GM23338 (cell line): ENCODE results near the gene WDR11. TPM values are rescaled to one million over a fixed set of nuclear protein-coding genes. Genes with fewer than 3 reads are reported as not detected.

Experiments used
- ATAC-seq: fragments of 200-7000 bp; cut with Tn5 transposase; 3 replicates; pipeline ENCODE4 v1.9.1; 2020
- DNase-seq: peaks from one replicate; pipeline ENCODE4 v3.0.0-alpha.2; 2015; ENCODE audit warnings: low spot score
- H2AFZ ChIP-seq: fragments of 200-600 bp; sonication (generic); 2 replicates; pipeline ENCODE4 v1.8.0; 2016; ENCODE audit warnings: antibody characterized with exemption, mild to moderate bottlenecking, moderate library complexity
- H3F3A ChIP-seq: fragments of 200-600 bp; sonication (generic); replicated peaks from 2 replicates; pipeline ENCODE4 v1.8.0; 2017; ENCODE audit warnings: antibody characterized with exemption, mixed run types, low read depth
- H3K27ac ChIP-seq: fragments of 200-600 bp; sonication (generic); 2 replicates; pipeline ENCODE4 v1.6.1; 2016; ENCODE audit warnings: low read depth
- H3K27me3 ChIP-seq: fragments of 200-600 bp; sonication (generic); 2 replicates; pipeline ENCODE4 v1.8.0; 2016; ENCODE audit warnings: mild to moderate bottlenecking, mixed run types, moderate library complexity; ENCODE audit not compliant: insufficient read depth
- H3K36me3 ChIP-seq: fragments of 200-600 bp; sonication (generic); 2 replicates; pipeline ENCODE4 v1.8.0; 2016; ENCODE audit warnings: mild to moderate bottlenecking; ENCODE audit not compliant: insufficient read depth
- H3K4me1 ChIP-seq: fragments of 200-600 bp; sonication (generic); 2 replicates; pipeline ENCODE4 v1.8.0; 2016; ENCODE audit warnings: mild to moderate bottlenecking, moderate library complexity; ENCODE audit not compliant: insufficient read depth
- H3K4me2 ChIP-seq: fragments of 200-600 bp; sonication (generic); 2 replicates; pipeline ENCODE4 v1.7.1; 2017; ENCODE audit warnings: mixed run types
- H3K4me3 ChIP-seq: fragments of 200-600 bp; sonication (generic); 2 replicates; pipeline ENCODE4 v1.6.1; 2016; ENCODE audit warnings: mixed run types
- H3K79me2 ChIP-seq: fragments of 200-600 bp; sonication (generic); replicated peaks from 2 replicates; pipeline ENCODE4 v1.8.0; 2017; ENCODE audit warnings: mild to moderate bottlenecking; ENCODE audit not compliant: insufficient read depth
- H3K9me2 ChIP-seq: fragments of 200-600 bp; sonication (generic); 2 replicates; pipeline ENCODE4 v1.8.0; 2017; ENCODE audit not compliant: insufficient read depth
- H4K20me1 ChIP-seq: fragments of 200-600 bp; sonication (generic); replicated peaks from 2 replicates; pipeline ENCODE4 v1.8.0; 2017; ENCODE audit warnings: mild to moderate bottlenecking; ENCODE audit not compliant: insufficient read depth
- H3K27ac Mint-ChIP-seq: 2 replicates; pipeline ENCODE4 v1.8.0; 2020; ENCODE audit warnings: inconsistent platforms, mild to moderate bottlenecking, moderate library complexity, mixed read lengths
- H3K27me3 Mint-ChIP-seq: 3 replicates; pipeline ENCODE4 v1.8.0; 2022; ENCODE audit warnings: low read depth, mild to moderate bottlenecking, moderate library complexity, mixed read lengths, inconsistent platforms; ENCODE audit not compliant: insufficient read depth, poor library complexity
- H3K36me3 Mint-ChIP-seq: 3 replicates; pipeline ENCODE4 v1.8.0; 2021; ENCODE audit warnings: low read depth, mild to moderate bottlenecking, inconsistent platforms, moderate library complexity, mixed read lengths
- H3K4me1 Mint-ChIP-seq: 3 replicates; pipeline ENCODE4 v1.8.0; 2020; ENCODE audit warnings: mild to moderate bottlenecking, inconsistent platforms, mixed read lengths
- H3K4me3 Mint-ChIP-seq: 3 replicates; pipeline ENCODE4 v1.8.0; 2021; ENCODE audit warnings: moderate library complexity, mild to moderate bottlenecking, inconsistent platforms, mixed read lengths
- H3K9me3 Mint-ChIP-seq: 3 replicates; pipeline ENCODE4 v1.8.0; 2020; ENCODE audit warnings: moderate library complexity, mild to moderate bottlenecking, inconsistent platforms, mixed read lengths
- CREB1 ChIP-seq: fragments of 250-450 bp; sonication (Bioruptor Pico); IDR thresholded peaks from 2 replicates; pipeline ENCODE4 v1.5.0; 2020; ENCODE audit warnings: low read depth, mild to moderate bottlenecking, moderate library complexity
- EZH2phosphoT487 ChIP-seq: fragments of 200-600 bp; sonication (generic); IDR thresholded peaks from one replicate; pipeline ENCODE4 v1.8.1; 2018; ENCODE audit warnings: antibody characterized with exemption; ENCODE audit not compliant: unreplicated experiment
- JUNB ChIP-seq: IDR thresholded peaks from one replicate; pipeline ENCODE4 v1.6.1; 2016; ENCODE audit warnings: antibody characterized with exemption; ENCODE audit not compliant: unreplicated experiment
- NANOG ChIP-seq: IDR thresholded peaks from 2 replicates; pipeline ENCODE4 v1.6.1; 2016; ENCODE audit warnings: antibody characterized with exemption, borderline replicate concordance
- POLR2AphosphoS5 ChIP-seq: IDR thresholded peaks from 2 replicates; pipeline ENCODE4 v1.6.1; 2016; ENCODE audit warnings: antibody characterized with exemption, low read depth
- STAT1 ChIP-seq: IDR thresholded peaks from one replicate; pipeline ENCODE4 v1.6.1; 2016; ENCODE audit warnings: antibody characterized with exemption; ENCODE audit not compliant: unreplicated experiment
- ZNF114 ChIP-seq: fragments of 250-450 bp; sonication (Bioruptor Pico); IDR thresholded peaks from 2 replicates; pipeline ENCODE4 v1.5.0; 2020; ENCODE audit warnings: mild to moderate bottlenecking, moderate library complexity
- ZNF331 ChIP-seq: fragments of 250-450 bp; sonication (Bioruptor Pico); IDR thresholded peaks from 2 replicates; pipeline ENCODE4 v1.5.0; 2020; ENCODE audit warnings: low read depth, mild to moderate bottlenecking, moderate library complexity
- polyA plus RNA-seq: library from polyadenylated mRNA; unstranded; fragments of >200 nt; fragmentation: Nextera tagmentation; extraction: Ambion mirVana; gene quantifications from 2 replicates; pipeline ENCODE4 v1.2.1, GENCODE V29; 2016
- total RNA-seq: library from RNA; depleted of rRNA; stranded (reverse); fragments of >200 nt; shearing (Covaris generic); gene quantifications from 2 replicates; pipeline ENCODE4 v1.2.3, GENCODE V29; 2014
- TF ChIP-seq, protein P1 (sequence below): fragments of 250-450 bp; sonication (Bioruptor Pico); IDR thresholded peaks from 2 replicates; pipeline ENCODE4 v1.5.0; 2020; ENCODE audit warnings: mild to moderate bottlenecking, moderate library complexity
- TF ChIP-seq, protein P2 (sequence below), 2 experiments: fragments of 200-600 bp in 1 of 2; sonication (generic) in 1 of 2; conservative IDR thresholded peaks; 2 replicates each; pipeline versions ENCODE4 v1.5.1 to v1.6.1; 2016 to 2017; ENCODE audit warnings: antibody characterized with exemption in 2 of 2, low read depth in 2 of 2, mild to moderate bottlenecking in 2 of 2, moderate library complexity in 1 of 2

Gene WDR11
- total and polyA plus RNA-seq, 2 experiments from 2014 or later, result 19.7 to 74.4 TPM

DNA sequence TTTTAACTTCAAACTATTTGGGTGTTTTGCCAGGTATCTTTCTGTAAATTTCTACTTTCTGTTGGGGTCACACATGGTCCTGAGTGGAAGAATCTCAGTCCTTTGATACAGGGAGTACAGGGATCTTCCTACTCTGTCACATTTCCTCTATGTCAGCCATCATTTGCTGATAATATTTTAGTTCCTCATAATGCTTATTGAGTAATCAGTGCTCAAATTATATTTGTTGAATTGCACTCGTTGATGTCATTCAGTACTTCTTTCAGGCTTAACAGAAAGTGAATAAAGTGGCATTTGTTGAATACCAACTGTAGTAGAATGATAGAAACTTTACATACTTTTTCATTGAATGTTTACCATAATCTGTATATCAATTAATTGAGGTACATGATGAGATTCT lies 31.9 kb downstream of the WDR11 start (continued):
- TF ChIP-seq, protein P1, sequence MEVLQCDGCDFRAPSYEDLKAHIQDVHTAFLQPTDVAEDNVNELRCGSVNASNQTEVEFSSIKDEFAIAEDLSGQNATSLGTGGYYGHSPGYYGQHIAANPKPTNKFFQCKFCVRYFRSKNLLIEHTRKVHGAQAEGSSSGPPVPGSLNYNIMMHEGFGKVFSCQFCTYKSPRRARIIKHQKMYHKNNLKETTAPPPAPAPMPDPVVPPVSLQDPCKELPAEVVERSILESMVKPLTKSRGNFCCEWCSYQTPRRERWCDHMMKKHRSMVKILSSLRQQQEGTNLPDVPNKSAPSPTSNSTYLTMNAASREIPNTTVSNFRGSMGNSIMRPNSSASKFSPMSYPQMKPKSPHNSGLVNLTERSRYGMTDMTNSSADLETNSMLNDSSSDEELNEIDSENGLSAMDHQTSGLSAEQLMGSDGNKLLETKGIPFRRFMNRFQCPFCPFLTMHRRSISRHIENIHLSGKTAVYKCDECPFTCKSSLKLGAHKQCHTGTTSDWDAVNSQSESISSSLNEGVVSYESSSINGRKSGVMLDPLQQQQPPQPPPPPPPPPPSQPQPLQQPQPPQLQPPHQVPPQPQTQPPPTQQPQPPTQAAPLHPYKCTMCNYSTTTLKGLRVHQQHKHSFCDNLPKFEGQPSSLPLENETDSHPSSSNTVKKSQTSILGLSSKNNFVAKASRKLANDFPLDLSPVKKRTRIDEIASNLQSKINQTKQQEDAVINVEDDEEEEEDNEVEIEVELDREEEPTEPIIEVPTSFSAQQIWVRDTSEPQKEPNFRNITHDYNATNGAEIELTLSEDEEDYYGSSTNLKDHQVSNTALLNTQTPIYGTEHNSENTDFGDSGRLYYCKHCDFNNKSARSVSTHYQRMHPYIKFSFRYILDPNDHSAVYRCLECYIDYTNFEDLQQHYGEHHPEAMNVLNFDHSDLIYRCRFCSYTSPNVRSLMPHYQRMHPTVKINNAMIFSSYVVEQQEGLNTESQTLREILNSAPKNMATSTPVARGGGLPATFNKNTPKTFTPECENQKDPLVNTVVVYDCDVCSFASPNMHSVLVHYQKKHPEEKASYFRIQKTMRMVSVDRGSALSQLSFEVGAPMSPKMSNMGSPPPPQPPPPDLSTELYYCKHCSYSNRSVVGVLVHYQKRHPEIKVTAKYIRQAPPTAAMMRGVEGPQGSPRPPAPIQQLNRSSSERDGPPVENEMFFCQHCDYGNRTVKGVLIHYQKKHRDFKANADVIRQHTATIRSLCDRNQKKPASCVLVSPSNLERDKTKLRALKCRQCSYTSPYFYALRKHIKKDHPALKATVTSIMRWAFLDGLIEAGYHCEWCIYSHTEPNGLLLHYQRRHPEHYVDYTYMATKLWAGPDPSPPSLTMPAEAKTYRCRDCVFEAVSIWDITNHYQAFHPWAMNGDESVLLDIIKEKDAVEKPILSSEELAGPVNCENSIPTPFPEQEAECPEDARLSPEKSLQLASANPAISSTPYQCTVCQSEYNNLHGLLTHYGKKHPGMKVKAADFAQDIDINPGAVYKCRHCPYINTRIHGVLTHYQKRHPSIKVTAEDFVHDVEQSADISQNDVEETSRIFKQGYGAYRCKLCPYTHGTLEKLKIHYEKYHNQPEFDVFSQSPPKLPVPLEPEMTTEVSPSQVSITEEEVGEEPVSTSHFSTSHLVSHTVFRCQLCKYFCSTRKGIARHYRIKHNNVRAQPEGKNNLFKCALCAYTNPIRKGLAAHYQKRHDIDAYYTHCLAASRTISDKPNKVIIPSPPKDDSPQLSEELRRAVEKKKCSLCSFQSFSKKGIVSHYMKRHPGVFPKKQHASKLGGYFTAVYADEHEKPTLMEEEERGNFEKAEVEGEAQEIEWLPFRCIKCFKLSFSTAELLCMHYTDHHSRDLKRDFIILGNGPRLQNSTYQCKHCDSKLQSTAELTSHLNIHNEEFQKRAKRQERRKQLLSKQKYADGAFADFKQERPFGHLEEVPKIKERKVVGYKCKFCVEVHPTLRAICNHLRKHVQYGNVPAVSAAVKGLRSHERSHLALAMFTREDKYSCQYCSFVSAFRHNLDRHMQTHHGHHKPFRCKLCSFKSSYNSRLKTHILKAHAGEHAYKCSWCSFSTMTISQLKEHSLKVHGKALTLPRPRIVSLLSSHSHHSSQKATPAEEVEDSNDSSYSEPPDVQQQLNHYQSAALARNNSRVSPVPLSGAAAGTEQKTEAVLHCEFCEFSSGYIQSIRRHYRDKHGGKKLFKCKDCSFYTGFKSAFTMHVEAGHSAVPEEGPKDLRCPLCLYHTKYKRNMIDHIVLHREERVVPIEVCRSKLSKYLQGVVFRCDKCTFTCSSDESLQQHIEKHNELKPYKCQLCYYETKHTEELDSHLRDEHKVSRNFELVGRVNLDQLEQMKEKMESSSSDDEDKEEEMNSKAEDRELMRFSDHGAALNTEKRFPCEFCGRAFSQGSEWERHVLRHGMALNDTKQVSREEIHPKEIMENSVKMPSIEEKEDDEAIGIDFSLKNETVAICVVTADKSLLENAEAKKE (CRISPR knock-in tag), result no peak
- TF ChIP-seq ZNF114 (CRISPR knock-in tag) (no peak), STAT1 (no peak)

DNA sequence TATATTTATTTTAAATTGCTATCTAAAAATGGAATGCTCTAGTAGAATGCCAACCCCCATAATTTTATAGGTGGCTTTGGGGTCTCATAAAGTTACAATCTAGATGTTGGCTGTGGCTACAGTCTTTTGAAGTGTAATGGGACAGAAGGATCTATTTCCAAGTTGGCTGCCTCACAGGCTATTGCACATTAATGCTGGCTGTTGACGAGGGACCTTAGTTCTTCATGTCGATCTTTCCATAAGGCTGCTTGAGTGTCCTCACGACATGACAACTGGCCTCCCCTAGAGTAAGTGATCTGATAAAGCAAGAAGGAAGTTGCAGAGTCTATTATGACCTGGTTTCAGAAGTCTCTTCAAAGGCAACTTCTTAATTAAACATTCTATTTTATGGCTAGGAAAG lies 36.3 kb downstream of the WDR11 start:
- no peaks in the 10 kb centered on the region for H3F3A ChIP-seq
- DNase-seq, result no peak
- no peak overlapping the region for H3K4me3 ChIP-seq
- Mint-ChIP-seq H3K27me3 (no peaks in the 10 kb centered on the region), H3K27ac (no peak overlapping the region), H3K36me3 (peaks cover 33% of the 10 kb centered on the region), H3K9me3 (no peaks in the 10 kb centered on the region), H3K4me1 (no peaks in the 10 kb centered on the region), H3K4me3 (no peak overlapping the region)
- H3K4me1 ChIP-seq, result no peaks in the 10 kb centered on the region
- H4K20me1 ChIP-seq, result no peaks in the 10 kb centered on the region
- no peak overlapping the region for H3K27ac ChIP-seq
- no peak overlapping the region for H3K4me2 ChIP-seq
- H3K27me3 ChIP-seq, result no peaks in the 10 kb centered on the region
- H3K36me3 ChIP-seq, result peaks cover 17% of the 10 kb centered on the region; the same call in 1 of the 2 replicates
- H3K79me2 ChIP-seq, result no peaks in the 10 kb centered on the region
- no peaks in the 10 kb centered on the region for H3K9me2 ChIP-seq
- no peak for TF ChIP-seq POLR2AphosphoS5
- no peak overlapping the region for H2AFZ ChIP-seq
- ATAC-seq, result no peak

DNA sequence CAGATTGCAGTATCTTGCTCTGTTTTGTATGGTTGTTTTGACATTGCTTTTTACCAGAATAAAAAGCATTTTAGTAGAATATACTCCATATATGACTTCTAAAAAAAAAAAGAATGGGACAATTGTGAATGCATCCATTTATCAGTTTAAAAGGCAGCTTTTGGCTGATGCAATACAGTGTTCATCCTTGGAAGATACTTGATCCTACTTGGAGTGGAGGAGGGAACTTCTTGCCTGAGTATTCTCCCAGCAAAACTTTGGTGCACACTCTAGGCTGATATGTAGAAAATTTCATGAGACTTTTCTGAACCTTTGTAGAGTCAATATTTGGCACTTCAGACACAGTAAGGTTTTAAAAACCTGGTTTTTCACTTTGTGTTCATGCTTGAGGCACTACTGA lies 40.2 kb downstream of the WDR11 start:
- Histone ChIP-seq H3K4me3 (no peak overlapping the region), H2AFZ (no peak overlapping the region), H3F3A (no peaks in the 10 kb centered on the region), H4K20me1 (no peaks in the 10 kb centered on the region), H3K4me1 (no peaks in the 10 kb centered on the region), H3K36me3 (peaks cover 5% of the 10 kb centered on the region; the same call in 1 of the 2 replicates), H3K27ac (no peak overlapping the region), H3K79me2 (no peaks in the 10 kb centered on the region), H3K27me3 (no peaks in the 10 kb centered on the region), H3K9me2 (no peaks in the 10 kb centered on the region), H3K4me2 (no peak overlapping the region)
- Mint-ChIP-seq H3K4me1 (no peaks in the 10 kb centered on the region), H3K27ac (no peak overlapping the region), H3K36me3 (peaks cover 25% of the 10 kb centered on the region), H3K4me3 (no peak overlapping the region), H3K27me3 (no peaks in the 10 kb centered on the region), H3K9me3 (no peaks in the 10 kb centered on the region)
- ATAC-seq, result no peak
- DNase-seq, result no peak
- no peak for TF ChIP-seq POLR2AphosphoS5
- TF ChIP-seq STAT1, result no peak
- no peak for TF ChIP-seq JUNB
- TF ChIP-seq ZNF114 (CRISPR knock-in tag), result no peak
- TF ChIP-seq EZH2phosphoT487, result no peak
- no peak for TF ChIP-seq CREB1 (CRISPR knock-in tag)
- TF ChIP-seq ZNF331 (CRISPR knock-in tag), result no peak
- TF ChIP-seq NANOG, result no peak
- TF ChIP-seq, protein P2, sequence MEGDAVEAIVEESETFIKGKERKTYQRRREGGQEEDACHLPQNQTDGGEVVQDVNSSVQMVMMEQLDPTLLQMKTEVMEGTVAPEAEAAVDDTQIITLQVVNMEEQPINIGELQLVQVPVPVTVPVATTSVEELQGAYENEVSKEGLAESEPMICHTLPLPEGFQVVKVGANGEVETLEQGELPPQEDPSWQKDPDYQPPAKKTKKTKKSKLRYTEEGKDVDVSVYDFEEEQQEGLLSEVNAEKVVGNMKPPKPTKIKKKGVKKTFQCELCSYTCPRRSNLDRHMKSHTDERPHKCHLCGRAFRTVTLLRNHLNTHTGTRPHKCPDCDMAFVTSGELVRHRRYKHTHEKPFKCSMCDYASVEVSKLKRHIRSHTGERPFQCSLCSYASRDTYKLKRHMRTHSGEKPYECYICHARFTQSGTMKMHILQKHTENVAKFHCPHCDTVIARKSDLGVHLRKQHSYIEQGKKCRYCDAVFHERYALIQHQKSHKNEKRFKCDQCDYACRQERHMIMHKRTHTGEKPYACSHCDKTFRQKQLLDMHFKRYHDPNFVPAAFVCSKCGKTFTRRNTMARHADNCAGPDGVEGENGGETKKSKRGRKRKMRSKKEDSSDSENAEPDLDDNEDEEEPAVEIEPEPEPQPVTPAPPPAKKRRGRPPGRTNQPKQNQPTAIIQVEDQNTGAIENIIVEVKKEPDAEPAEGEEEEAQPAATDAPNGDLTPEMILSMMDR (conservative IDR thresholded peaks at IDR 0.05; ENCODE audit: low read depth in 2 of 2), result no peak
